ENCODE results near the gene LAG3.

LAG3 gene

DNA sequence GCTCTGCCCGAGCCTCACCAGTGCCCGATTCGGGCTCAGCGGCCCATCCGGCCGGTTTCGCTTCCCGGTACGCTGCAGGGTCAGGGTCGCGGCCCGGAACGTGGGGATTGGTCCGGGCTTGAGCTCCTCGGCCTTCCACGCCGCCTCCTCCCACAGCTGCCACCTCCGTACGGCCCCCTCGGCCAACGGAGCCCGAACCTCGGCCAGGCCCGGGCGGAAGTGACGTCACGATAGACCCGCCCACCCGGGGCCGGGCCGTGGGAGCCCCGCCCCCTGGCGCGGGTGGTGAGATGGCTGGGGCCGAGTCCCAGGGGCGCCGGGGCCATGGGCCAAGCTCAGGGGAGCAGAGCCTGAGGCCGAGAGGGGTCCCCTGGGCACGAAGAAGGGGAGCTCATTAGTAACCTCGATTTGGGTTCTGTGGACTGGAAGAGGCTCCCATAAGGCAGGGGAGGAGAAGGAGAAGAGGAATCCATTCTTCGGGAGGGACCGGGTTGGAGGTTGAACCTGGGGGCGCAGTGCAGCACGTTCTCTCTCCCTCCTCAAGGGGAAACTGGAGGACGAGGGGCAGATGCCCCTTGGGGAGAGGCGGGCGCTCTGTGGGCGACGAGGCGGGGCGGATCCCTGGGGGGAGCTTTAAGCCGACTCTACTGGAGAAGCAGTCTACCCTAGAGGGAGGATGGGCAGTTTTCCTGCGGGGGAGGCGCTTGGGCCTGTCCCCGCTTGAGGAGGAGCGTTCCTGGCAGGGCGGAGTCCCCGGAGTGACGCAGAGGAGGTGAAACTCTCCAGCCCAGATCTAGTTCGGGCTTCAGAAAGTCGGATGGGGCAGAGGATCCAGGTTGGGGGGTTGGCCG, 19.2 kb upstream of the LAG3 start, which contains the start of gene MLF2:
MLF2 (minus strand) TSS at position 221 of the 851 bp plus-strand sequence. CDS start 807 bp downstream, outside the sequence.
- peak; percentile 68 to 97 (median 92) for DNase-seq

DNA sequence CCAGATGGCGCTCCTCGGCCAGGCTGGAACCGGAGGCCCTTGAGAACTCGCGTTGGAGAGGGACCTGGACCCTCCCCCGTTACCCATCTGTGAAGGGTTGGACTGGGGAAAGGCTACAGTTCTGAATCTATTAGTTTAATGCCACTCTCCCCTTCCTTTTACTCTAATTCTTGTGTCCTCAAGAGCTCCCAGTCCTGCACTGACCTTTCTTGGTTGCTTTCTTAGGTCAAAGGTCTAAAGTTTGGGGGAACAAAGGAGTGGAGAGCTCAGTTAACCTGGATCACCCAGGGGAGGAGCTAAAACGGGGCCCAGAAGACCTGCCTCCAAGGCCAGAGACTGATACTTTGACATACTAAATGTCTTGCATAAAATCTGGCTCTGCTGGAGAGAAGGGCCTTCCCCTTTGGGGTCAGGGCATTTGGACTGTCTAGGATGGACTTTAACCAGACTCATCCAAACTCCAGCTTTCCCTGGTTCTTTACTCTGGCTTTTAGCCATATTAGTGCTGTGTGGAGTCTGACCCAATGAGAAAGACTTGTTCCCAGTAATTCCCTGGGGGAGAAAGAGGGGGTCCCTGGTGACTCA, 18.5 kb upstream of the LAG3 start:
- no peak for DNase-seq

DNA sequence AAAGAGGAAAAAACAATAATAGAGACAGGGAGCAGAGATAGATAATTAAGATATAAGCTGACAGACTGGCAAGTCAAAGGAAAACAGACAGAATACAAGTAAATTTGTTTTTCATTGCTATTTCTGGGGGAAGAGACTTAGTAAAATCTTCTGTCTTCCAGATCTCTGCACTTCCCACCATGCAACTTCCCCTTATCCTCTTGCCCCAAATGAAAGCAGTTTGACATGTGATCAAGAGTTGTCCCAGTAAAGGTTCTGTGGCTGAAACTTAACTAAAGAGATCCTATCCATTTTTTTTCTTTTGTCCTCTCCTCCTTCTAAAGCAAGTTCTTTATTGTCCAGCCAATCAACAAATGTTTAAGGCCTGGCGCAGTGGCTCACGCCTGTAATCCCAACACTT, 17.9 kb upstream of the LAG3 start:
- no peak for DNase-seq

DNA sequence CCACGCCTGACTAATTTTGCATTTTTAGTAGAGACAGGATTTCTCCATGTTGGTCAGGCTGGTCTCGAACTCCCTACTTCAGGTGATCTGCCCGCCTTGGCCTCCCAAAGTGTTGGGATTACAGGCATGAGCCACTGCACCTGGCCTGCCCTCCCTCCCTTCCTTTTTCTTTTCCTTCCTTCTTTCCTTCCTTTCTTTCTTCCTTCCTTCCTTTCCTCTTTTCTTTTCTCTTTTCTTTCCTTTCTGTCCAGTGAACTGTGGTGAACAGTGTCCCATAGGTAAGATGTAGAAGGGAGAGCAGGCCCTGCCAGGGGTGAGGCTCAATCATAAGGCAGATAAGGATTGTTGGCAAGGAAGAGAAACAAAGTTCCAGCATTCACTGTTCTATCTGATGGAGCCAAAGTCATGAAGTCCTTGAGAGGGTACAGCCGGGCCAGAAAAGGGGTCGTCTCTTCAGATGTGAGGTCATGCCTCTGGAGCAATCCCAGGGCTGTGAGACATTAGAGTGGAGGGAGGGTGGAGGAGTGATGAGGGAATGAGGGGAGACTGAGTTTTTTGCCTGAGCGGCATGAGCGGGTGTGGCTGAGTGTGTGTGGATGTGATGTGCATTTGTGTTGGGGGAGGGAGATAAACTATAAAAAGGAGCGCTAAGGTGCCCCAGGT, 15.2 kb upstream of the LAG3 start:
- no peak for DNase-seq

DNA sequence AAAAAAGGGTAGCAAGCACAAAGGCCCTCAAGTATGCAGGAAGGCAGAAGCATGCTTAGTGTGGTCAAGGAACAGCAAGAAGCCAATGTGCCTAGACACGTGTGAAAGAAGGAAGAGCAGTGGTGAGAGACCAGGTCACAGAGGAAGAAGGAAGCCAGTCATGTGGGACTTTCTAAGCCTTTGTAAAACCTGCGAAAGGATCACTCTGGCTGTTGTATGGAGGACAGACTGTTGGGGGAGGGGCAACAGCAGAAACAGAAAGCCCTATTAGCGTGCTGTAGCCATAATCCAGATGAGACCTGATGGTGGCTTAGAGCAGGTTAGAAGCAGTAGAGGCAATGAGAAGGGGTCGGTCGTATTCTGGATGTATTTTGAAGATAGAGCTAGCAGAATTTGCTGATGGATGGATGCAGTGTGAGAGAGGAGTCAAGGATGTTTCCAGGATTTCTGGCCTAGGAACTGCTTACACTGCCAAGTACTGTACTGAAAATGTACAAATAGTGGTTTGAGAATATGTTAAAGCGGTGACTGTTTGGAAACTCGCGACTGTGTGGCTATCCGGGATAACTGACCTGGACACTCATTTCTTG, 13.7 kb upstream of the LAG3 start:
- no peak for DNase-seq

DNA sequence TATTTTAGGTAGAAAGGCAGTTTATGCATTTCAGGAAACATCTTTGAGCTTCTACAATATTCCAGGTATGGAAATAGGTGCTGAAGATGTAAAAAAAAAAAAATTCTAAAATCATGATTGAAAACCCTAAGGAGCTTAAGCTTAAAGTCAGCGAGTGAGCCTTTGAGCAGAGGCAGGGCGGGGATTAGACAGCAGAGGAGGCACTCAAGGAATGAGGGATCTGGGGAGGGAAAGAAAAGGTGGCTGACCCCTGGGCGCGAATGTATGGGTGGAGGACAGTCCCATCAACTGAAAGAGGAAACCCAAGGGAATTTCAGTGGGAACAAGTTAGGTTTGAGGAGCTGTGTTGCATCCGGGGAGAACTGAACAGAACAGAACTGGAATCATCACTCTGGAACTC, 12.6 kb upstream of the LAG3 start:
- no peak for DNase-seq

DNA sequence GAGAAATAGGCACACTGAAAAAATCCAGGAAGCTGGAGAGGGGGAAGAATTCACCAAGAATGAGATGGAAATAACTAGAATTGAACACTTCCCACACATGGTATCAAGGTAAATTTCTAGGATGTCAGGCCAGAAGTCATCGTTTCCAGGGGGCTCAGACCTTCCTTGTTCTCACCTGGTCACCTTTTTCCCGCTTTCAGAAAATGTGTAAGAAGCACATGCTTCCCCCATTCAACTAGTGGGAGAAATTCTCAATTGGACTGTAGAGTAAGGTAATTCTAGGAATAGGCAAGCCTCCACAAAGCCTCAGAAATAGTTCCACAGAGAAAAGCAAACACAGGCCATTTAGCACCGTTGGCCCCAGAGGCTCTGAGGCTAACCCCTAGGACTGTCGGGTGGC, 8.9 kb upstream of the LAG3 start:
- no peak for DNase-seq

DNA sequence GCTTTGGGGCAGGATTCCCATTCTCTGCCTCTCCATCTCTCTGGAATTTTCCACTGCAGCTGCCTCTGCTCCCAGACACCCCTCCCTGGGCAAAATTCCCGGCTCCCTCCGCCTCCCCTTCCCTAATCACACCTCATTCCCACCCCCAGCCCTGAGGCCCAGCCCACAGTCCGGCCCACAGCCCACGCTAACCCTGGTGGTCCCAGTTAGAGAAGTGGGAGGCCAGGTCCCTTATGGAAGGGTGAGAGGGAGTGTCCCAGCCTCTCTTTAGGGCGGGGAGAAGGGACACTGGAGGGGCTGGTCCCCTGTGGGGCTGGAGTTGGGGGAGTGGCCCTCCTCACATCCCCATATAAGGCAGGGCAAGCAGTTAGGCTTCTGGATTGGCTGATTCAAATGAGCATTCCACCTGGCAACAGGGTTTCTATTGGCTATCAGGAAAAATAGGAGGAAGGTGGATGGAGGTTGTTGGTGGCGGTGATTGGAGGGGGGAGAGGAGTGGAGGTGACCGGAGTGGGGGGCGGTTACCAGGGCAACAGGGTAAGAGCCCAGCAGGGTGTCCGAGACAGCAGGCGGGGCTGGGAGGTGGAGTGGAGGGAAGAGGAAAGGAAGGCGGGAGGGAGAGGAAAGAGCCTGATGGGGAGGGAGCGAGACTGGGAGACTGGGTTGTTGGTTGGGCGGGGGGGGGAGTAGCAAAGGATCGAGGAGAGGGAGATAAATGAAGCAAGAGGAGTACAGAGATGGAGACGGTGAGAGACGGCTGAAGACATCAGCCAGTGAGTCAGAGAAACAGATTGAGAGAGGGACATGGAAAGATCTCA, 8.1 kb upstream of the LAG3 start:
- DNase-seq = peak in 55 of 56 donors; percentile 49 to 99 (median 87)

DNA sequence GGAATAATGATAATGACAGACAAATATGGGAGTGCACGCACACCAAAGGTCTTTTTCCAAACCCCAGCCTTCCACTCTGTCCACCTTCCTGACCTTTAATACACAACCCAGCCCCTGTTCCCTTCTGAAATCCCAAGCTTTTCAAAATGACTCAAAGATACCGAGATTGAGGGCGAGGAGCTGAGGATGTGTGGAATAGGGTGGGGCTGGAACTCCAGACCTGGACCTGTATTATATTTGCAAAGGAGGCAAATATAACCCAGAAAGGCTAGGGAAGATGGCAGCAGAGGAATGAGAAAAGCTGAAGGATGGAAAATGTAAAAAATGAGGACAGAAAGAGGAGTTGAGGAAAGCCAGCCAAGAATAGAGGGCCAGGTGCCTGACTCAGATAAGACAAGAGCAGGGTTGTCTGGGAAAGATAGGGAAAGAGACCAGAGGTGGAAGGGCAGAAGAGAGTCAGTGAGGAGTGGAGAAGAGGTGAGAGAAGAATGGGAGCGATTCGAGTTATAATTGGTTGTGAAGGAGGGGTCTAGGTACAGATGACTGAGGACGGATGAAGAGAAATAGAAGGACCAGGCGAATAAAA, 7.2 kb upstream of the LAG3 start:
- DNase-seq = no peak

DNA sequence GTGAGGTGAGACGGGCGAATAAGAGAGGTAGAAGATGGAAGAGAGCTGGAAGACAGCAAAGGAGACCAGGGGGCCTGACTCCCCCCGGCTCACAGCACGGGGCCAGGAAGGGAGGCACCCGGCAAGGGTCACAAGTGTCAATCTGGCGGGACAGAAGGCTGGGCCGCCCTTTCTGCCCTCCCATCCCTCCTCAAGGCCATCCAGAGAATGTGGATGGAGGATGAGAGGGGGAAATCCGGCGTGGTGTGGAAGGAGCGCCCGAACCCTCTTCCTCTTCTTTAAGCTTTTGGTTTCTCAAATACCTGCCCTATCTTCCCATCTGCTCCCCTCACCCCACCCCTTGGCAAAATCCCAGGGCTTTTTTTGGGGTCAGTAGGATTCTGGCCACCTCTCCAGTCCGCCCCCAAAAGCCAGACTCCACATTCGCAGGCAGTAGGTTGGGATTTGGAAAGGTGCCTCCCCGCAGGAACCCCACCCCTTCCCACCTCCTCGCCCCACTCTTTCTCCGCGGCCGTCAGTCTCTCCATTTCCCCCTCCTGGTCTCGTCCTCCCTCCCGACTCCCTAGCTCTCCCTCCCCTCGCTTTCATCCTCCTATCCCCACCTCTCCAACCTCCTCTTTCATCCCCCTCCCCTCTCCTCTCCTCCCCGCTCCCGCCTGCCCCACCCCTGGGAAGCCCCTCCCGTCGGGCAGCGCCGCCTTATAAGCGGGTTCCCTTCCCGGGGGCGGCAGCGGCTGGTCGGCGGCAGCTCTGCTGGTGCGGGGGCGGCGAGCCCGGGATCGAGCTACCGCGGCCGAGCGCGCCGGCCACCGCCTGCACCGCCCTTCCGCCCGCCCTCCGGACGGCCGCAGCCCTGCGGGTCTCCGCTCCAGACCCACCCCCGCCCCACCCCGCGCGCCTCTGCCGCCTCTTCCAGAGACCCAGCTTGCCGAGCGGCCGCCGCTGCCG, 6.4 kb upstream of the LAG3 start, which contains the start of gene PTMS:
PTMS (plus strand) TSS at position 730 of the 948 bp plus-strand sequence. CDS start 343 bp downstream, outside the sequence.
- DNase-seq = peak in 47 of 56 donors; percentile 21 to 93 (median 60)

DNA sequence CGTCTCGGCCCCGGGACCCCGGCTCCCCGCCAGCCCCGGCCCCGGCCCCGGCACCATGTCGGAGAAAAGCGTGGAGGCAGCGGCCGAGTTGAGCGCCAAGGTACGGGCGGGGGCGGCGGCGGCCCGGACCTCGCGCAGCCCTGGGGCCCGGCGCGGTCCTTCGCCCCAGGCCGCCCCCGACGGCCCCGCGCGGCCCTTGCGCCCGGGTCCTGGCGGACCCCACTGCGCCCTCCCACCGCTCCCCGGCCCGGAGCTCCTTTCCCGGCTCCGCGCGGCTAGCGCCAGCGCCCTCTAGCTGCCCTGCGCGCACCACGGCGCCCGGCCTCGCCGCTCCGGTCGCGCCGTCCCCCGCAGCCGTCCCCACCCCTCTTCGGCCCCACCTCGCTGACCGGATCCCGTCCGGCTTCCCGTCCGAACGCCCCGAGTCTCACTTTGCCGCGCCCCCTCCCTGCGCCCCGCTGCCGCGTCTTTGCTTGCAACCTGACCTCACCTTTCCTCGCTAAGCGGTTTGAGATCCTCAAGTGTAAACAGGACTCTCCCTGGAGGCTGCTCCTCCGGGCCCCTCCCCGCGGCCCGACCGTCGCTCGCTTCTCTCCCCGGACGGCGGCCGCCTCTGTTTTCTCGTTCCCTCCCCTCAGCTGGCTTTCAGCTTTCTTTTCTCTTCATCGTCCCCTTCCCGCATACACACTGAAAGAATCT, 5.5 kb upstream of the LAG3 start:
- peak in 38 of 56 donors; percentile 18 to 76 (median 47) for DNase-seq

DNA sequence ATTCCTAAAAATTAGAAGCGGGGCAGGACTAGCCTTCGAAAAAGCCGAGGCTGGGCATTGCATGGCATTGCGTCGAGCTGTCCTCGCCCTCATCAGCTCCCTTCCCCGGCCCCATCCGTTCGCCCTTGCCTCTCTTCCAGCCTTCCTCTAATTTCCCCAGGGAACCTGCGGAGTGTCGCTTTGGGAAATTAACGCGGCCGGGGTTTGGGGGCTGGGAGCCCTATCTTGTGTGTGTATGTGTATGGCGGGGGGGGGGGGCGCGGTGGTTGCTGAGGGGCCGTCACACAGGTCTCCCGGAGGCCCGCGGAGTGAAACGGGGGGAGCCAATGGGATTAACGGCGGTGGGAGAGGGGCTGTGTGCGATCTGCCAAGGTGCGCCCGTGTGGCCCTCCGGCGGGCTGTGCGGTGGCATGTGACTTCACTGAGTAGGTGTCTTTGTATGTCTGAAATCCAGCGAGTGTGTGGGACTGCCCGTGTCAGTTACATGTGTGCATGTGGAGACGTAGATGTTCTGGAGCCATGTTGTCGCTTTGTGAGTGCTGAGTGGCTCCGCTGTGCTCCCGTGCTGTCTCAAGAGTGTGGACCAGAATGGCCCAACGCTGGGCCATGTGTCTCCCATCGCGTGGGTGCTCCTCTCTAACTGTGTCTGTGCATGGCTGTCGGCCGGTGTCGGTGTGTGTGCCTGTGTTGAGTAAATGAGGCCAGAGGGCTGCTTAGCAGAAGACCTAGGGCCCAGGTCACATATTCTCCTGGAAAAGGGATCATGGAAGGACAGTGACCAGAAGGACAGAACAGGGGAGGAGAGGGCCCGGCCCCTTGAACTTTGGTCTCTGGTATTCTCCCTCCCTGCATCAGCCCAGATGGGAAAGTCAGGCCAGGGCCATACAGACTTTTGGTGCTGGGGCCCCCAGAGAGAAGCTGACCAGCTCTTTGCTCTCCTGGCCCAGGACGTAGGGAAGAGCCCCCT, 4.7 kb upstream of the LAG3 start:
- DNase-seq = peak in 19 of 56 donors; percentile 14 to 60 (median 30)

DNA sequence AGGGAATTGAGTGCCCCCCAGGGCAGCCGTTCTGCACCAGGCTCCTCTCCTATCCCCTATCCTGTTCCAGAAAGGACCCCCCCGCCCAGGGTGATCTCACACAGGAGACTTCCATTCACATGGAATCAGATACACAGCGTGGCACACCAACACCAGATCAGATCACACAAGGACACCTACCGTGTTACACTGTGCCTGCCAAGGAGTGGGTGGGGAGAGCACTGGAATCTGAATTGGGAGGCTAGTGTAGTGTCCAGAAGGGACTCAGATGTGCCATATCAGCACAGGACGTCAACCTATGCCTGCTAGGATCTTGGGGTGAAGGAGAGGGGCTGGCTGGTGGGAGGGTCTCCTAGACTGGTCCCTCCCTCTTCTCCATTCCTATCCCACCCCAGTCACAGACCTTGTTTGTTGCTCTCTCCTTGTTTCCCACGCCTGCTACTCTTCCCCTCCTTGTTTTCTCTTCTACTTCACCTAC, 3.8 kb upstream of the LAG3 start:
- peak in 1 of 56 donors; percentile 7 for DNase-seq

DNA sequence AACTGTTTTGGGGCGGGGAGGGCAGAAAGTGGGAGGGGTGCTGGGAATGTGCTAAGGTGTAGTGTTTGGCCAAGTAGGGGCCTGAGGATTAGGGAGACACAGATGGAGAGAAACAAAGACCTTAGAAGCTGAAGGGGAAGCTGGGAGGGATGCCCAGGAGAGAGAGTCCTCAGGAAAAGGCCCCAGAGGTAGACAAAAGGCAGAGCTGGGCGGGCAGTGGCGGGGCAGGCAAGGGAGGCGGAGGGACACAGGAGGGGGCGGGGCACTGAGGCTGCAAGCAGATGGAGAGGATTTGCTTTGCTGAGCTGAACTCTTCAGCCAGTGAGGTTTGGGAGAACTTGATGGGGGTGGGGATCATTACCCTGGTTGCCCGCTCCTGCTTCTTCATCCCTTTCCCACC, 3.3 kb upstream of the LAG3 start:
- peak in 3 of 56 donors; percentile 10 to 32 (median 18) for DNase-seq

DNA sequence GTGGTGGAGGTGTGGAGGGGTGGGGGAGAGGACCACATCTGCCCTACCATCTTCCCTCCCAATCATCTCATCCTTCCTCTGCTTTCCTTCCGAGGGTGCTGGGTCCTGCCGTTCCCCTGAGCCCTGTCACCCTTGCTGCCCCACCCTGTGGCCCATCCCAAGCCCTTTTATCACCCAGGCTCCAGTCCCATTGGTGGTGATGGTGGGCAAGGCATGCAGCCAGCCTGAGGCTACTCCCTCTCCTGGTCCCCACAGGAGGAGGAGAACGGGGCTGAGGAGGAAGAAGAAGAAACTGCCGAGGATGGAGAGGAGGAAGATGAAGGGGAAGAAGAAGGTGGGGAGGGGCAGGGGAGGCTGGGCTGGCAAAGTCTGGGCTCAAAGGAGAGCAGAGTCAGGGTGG, 2.7 kb upstream of the LAG3 start:
- DNase-seq = no peak

DNA sequence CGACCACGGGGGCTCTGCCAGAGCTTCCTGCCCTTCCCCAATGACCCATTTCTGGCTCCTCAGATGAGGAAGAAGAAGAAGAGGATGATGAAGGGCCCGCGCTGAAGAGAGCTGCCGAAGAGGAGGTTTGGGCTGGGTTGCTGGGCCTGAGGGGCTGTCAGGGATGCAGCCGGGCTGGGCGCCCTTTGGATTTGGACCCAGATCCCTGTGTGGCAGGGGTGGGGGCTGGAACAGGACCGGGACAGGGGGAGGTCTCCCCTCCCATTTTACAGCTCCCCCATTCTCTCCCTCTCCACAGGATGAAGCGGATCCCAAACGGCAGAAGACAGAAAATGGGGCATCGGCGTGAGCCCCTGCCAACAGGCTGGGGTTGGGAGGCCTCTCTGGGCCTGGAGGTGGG, 2.2 kb upstream of the LAG3 start:
- no peak for DNase-seq

DNA sequence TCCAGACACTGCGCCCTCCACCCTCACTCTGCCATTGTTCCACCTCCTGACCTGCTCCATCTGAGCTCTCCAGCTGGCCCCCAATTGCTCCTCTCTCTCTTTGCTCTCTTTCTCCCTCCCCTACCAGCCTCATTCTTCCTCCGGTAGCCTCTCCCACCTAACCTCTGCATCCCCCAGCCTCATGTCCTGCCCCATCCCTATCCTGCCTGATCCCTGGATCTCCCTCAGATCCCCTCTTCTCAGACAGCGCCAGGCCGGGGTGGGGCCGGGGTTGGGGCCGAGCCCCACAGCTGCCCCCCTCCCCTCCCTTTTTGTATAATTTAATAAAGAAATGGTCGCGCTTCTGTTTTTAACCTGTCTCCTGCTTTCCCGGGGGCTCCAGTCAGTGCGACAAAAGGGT, 1.7 kb upstream of the LAG3 start:
- no peak for DNase-seq

Data from amygdala (tissue), 56 donors.